ENCODE measurements around the gene ITGB5.

ITGB5 gene

DNA sequence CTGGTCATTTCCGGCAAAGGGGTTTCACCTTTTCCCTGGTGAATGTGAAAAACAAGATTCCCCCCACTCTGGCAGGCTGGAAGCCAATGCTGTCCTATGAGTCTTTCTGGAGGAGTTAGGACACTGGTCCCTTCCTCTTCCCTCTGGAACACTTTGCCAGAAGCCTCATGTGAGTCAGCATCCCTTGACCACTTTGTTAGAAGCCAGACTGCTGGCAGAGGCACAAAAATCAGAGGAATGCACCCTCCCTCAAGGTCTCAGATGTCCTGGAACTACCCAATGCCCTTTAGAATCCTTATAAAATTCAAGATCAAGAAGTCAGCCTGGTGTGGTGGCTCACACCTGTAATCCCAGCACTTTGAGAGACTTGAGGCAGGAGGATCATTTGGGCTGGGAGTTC lies 26.6 kb downstream of the ITGB5 start:
- peak; percentile 98 for DNase-seq

DNA sequence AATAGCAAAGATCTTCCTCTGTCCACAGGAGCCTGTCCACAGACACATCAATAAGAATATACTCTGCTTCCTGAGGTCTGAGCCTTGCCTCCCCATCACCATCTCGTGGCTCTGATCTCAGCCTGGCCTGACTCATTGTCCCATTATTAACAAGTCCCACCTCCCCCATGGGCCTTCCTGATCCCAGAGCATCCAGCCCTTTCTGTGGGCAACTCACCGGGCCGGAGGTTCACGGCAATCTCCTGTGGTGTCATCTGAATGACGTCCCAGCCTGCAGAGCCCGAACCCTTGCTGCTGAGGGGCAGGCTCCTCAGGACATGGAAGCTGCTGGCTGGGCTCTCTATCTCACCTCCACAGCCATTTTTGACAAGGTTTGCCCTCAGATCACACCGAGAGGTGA lies 28.1 kb downstream of the ITGB5 start:
- DNase-seq: peak; percentile 91

DNA sequence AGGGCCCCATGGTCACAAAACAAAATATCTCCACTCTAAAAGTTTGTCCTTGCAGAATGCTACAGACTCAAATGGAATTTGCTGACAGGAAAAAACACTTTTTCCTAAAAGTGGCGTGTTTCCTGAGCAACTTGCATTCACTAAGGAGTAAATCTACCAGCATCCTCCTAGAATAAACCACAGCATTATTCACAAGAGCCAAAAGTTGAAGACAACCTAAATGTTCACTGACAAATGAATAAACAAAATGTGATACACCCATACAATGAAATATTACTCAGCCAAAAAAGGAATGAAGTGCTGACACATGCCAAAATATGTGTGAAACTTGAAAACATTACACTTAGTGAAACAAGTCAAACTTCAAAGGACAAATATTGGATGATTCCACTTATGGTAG lies 28.9 kb downstream of the ITGB5 start:
- DNase-seq: peak; percentile 88

DNA sequence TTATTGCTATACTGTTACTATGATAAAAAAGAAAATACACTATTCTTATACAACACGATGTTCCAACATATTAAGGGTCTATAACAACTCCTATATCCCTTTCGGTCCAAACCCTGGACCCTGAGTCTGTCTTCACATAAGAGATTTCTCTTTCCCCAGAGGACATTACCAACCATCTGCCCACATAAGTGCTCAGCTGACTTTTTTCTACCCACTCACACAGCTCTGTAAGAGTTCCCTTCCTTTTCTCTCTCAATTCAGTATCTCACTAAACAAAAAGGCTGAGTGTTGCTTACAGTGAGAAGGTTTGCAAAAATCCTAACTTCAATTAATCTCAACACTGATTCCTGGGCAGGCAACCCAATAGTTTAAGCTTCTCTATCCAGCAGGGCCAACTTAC lies 30.5 kb downstream of the ITGB5 start:
- no peak for DNase-seq

DNA sequence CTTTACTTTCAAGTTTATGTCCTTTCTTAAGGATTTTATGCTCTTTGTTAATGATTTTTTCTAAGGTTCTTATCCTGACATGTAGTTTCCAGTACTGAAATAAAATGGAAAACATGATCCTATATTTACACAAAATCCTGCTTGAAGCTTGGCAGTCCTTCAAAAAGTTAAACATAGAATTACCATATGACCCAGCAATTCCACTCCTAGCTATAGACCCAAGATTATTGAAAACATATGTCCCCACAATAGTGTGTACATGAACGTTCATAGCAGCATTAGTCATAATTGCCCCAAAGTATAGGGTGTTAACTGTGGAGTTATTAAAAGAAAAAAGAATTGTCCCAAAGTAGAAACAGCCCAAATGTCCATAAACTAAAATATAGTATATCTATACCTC lies 33.2 kb downstream of the ITGB5 start:
- peak; percentile 94 for DNase-seq

DNA sequence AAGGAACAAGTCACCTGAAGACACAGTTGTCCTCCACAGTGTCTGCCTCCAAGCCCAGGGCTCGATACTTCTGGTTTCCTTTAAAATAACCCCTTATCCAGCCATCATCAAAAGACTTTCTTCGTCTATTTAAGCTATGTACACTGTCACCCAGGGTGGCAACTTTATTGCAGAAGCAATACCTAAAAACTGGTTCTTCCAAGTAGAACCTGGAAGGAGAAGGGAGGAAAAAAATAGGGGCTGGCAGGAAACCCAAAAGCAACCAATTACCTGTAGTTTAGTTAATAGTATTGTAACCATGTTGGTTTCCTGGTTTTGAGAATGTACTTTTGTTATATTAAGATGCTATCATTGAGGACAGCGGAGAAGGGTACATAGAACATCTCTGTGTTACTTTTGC lies 33.7 kb downstream of the ITGB5 start:
- no peak for DNase-seq

DNA sequence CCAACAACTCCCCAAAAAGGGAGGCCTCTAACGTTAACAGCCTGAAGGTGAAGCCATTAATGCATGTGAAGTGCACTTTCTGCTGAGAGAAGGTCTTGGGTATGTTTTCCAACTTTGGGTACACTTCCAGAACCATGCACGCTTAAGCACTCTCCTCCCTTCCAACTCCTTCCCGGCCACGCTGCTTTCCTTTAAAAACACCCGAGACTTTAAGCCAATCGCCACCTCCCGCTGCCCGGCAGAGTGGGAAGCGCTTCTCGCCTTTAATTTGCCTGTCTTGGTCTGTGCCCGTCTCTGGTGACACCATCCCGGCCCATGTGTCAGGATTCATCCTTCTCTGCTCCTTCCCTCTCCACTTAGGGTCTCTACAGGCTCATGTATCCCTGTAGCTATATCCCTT lies 35.3 kb downstream of the ITGB5 start:
- no peak for DNase-seq

DNA sequence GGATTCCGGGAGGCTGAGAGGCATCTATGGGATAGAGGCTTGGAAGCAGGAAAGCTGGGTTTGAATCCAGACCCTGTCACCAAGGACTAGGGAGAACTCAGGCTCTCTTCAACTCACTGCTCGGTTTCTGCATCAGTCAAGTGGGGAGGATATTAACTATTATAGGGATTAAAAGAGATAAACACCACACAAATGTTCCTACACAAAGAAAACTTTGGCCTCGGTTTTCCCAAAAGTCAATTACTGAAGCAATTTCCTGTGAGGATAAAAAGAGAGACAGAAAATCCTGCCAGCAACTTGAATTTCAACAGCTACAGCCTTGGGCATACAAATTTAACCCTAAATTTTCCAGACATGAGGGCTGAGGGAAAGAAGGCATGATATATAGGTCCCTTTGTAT lies 36.0 kb downstream of the ITGB5 start:
- DNase-seq: peak; percentile 28

DNA sequence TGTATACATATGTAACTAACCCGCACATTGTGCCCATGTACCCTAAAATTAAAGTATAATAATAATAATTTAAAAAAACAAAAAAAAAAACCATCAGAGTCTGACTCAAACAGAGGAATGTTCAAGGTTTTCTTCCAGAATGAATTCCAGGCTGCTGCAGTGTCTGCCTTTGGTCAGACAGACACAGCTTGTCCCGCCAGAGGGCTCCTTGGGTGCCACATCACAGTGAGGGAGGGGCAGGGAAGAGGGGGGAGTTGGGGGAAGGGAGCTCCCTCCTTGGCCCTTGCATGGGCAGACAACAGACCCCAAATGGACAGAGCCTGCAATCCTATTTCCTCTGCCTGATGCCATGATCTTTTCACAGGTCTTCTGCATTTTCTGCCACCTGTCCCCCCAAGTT lies 36.5 kb downstream of the ITGB5 start:
- DNase-seq: peak; percentile 88

DNA sequence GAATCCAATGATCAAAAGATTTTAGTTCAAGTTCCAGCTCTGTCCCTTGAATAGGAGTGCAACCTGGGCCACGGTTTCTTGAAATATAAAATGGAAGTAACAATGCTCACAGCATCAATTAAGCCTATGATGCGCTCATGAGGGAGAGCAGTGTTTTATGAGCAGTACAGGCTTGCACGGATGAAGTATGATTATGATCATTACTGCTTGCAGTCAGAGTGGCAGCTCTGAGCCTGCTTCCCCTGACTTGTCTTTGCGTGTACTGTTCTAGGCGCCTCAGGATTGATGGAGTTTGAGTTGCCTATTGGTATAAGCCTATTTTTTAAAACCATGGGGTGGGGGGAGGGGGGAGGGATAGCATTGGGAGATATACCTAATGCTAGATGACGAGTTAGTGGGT lies 37.0 kb downstream of the ITGB5 start:
- DNase-seq: peak; percentile 60

DNA sequence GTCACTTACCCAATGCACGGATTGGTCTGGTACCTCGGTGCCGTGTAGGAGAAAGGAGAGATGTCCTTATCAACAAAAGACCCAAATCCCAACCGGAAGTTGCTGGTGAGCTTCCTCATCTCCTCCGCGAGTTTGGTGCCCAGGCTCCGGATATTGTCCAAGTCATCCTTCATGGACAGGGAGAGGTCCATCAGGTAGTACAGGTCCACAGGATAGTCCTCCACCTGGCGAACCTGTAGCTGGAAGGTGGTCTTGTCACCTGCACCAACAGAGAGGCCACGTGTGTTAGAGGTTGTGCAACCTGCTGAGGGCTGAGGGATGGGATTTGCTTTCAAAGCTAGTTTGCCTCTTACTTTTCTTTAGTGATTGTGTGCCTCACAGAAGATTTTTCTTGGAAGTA lies 38.9 kb downstream of the ITGB5 start:
- no peak for DNase-seq

DNA sequence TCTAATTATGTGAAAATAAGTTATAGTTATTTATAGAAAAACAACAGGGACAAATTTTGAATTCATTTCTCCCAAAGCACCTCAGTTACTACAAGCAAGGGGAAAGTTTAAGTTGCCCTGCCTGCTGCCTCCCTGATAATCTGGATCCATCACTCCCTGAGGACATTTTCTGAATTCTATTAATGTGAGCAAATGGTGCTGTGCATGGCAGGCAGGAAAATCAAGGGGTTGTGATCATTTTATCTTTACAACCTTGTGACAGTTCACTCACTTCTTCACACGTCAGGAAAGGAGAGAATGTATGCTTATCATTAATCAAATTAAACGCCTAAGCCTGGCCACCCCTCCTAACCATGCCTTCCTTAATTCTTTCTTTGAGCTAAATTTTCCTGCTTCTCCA lies 39.3 kb downstream of the ITGB5 start:
- no peak for DNase-seq

DNA sequence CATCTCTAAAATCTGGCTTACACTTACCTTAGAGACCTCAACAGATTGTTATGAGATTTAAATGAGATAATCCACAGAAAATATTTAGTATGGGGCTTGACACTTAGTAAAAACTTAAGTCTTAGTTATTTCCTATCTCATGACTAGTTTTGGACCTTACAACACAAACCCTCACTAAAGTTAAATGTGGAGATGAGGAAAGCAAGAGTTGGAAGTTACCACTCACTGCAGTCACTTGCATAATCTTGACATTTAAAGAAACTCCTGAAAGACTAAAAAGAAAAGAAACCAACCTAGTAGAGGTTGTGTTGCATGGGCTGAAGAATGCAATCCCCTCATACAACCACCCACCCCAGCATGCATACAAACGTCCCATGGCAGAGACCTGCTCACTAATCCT lies 40.1 kb downstream of the ITGB5 start:
- DNase-seq: no peak

DNA sequence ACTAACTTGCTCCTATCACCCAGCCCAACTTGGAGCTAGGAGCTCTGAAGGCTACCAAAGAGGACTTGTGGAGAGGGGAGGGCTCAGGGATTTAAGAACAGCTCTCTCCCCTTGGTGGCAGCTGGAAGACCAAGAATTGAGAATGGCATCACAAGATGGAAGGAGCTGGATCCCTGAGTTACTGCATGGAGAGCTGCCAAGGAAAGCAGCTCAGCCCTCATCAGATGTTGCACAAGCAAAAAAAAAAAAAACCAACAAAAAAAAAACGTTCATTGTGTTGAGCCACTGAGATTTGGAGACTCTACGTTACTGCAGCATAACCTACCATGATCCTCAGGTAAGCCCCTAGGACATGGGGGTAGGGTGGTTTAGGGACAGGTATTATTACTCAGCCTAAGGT lies 41.0 kb downstream of the ITGB5 start:
- peak; percentile 74 for DNase-seq

DNA sequence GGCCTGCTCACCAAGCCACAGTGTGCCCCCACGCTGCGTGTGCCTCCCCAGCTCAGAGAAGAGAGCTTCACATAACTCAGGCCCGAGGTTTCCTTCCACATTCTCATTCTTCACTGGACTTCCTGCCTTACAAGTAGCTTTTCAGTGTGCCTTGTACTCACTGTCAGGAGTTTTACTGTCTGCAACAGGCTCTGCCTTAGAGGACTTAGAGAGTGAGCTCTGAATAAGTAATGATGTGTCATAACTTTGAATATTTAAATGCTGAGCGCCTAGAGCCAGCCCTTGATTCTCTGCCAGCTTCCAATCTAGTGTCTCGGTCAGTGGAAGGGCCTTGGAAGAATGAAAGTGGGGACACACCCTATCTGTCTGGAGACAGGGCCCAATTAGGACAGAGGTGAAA lies 41.8 kb downstream of the ITGB5 start:
- DNase-seq: peak; percentile 92

DNA sequence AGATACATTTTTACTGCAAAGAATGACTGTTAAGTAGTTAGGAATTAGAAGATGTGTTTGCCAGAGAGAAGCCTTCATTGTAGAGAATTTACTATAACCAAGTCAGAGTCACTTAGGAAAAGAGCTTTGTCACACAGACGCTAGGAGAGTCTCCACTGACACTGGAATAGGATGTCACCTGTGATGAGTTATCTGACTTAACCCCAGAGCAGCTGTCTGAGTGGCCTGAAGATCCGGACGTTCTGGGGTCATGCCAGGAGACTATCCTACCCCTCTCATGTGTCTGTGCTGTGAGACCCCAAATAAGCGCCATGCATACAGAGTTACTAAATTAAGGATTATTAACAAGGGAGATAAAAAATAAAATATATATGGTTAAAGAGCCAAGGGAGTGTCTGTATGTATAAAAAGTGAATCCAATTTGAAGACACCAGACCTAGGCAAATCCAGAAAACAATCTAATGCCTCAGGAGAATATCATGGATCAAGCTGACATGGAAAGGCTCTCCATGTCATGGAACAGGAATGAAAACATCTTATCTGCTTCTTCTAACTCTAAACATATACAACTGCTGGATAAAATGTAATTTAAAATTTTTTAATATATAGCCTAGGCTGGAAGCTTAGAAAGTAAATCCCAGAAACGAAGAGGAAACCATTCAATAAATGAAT lies 43.5 kb downstream of the ITGB5 start:
- DNase-seq: no peak

DNA sequence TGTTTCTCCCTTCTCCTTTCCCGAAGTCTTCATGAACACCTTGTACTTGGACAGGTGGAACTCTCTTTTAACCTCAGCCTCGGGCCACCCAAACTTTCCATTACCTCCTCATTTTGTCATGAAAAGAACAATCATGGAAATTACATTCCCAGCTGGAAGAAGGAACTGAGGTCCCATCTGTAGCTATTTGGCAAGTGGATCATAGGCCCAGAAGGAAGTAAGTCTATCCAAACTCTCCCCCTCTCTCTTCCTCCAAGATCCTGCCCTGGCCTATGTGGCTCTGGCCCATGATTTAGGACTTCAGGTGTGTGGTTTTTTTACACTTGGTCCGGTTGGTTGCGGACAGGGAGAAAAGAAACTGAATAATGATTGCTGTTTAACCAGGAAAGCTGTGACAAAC lies 44.1 kb downstream of the ITGB5 start:
- no peak for DNase-seq

DNA sequence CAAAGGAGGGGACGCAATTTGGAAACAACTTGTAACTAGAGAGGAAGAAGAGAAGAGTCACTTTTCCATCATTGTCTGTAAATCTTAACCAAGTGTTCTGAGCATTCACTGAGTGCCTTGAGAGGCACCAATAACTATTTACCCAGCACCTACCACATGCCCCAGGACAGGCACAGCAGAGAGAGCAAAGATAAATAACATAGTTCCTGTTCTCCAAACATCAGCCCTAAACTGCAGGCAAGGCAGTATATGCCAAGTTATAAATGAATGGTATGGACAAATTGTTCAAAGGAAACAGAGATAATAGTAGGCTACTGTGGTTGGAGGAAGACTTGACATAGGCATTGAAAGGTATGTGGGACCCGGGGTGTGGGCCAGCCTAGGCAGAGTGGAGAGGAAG lies 45.6 kb downstream of the ITGB5 start:
- DNase-seq: no peak

DNA sequence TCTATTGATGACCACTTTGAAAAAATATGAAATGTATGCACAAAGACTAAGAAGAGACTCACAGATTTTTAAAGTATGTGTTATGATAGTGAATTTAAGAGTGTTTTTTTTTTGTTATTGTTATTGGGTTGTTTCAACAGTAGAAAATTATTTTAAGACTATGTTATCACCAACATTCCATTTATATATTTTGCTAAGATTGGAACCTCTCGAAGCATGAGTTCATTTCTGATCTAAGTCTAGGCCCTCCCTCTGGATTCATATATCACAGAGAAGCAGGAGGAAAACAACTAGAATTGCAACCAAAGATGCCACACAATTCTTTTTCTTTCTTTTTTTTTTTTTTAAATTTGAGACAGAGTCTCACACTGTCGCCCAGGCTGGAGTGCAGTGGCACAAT lies 46.8 kb downstream of the ITGB5 start:
- no peak for DNase-seq

DNA sequence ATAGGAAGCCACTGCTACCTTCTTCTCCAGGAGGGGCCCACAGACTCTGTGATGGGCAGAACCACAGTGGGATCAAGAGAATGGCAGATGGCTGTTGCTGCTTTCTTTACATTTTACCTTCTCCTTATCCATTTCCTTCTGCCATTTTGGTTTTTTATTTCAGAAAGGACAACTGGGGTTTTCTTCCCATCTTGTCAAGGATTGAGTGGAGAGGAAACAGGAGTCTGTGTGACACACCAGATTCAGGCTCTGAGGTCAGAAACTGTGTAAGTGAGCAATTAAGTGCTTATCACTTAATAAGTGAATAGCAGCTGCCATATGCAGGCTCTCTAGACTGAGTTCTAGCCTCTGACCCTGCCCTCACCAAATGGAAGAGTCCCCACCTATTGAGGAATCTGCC lies 47.3 kb downstream of the ITGB5 start:
- no peak for DNase-seq

DNA sequence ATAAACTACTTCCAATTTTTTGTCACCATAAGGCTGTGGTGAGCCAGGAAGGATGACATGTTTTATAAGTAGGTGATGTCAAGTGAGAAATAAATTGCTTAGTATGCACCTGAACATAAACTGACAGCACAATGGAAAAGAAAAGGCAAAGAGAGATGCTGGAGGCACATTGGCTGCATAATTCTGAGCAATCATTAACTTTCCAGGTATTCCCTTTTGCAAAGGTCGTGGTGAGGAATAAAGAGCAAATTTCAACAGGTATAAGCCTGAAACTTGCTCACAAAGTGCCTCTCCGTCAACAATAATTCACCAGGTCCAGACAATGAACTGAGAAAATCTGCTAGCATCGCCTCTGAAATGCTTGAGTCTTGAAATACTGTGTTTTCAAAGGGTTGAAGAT lies 48.2 kb downstream of the ITGB5 start:
- DNase-seq: no peak

DNA sequence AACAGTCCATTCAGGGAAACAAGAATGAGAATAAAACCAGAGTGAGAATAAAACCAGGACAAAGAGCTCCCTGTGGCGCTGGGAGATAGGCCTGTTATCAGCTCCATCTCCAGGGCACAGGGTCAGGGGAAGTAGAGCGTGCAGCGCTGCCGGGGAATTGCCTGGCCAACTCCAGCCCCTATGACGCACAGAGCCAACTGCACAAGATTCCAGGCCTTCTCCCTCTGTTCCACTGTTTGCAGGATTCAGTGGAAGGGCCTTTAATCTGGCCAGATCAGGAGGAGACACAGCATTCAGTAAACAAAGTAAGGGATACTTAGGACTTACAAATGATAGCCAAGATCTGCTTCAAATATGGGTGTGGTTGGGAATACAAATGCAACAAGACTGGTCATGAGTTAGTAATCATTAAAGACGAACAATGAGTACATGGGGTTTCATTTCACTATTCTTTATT lies 49.4 kb downstream of the ITGB5 start:
- DNase-seq: peak; percentile 55

DNA sequence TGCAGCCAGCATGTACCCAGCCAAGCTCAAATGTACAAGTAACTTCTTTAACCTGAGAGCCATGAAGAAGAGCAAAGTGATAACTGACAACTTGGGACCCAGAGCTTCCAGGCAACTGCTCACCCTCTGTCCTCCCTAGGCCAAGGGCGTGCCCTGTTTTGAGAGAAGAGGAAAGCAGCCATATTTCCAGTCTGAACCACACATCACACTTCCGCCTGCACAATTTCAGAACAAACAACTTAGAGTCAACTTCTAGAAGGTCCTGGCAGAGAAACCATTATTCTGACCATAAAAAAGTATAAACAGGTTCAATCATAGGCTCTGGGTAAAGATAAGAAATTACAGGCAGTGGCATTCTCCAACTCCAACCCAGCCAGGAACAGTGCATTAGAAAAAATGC lies 50.1 kb downstream of the ITGB5 start:
- no peak for DNase-seq

DNA sequence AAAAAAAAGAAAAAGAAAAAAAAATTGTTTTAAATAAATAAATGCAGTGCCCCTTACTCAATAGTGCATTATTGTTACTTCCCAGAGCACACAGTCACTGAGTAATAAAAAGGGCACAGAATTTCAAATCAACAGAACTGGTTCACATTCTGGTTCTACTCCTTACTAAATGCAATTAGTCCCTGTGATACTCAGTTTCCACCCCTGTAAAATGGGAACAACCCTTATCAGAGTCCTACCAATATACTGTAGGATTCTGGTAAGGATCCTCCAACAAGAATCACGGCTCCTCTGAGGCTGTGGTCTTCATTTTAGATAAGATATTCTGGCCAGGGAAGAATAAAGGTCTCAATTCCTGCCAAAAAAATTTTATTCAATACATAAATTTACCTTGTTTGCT lies 50.7 kb downstream of the ITGB5 start:
- no peak for DNase-seq
